CD4-positive, alpha-beta T cell treated with Interleukin-4 for 4 hours (primary cell): ENCODE results near the gene BCL11B.
A peak's percentile ranks its signal among the peaks of the same experiment; 100 is the strongest.
"Not testable (repeated sequence)": the region's sequence is repeated elsewhere in the genome, so short reads cannot be mapped to it uniquely, and the experiment has no call there.

Source experiments
- DNase-seq: peaks from one replicate; pipeline ENCODE4 v3.0.0-alpha.2; 2020

BCL11B gene

DNA sequence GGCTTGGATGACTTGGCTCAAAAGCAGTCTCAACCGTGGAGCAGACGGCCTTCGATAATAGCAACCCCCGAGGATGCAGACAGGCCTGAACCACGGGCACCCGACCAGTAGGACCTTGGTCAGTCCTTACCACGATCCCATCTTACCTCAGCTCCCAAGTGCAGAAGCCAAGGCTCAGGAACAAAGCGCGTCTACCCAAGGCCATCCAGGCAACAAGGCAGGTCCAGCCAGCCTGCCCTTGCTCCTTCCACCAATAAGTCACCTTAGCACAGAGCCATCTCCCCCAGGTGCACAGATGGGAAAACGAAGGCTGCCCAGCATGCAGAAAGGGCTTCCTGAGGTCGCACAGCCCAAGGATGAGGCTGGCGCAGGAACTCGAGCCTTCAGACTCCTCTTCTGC is 77.3 kb downstream of the BCL11B start:
- no peak for DNase-seq

DNA sequence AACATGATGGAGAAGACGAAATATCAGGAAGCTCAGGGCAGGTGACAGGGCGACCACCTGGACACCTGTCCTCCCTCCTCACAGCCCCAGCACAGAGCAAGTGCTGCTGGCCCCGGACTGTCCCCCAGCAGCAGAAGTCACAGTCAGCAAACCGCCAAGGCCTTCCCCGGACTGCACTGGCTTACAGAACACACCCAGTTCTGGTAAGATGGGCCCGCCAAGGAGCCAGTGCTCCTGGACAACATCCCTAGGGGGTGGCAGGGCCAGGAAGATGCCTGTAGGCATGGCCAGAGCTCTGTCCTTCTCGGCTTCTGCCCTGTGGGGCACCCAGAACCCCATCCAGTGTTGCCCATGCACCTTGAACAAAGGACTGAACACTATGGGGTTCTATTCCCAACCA is 77.9 kb downstream of the BCL11B start:
- DNase-seq: no peak

DNA sequence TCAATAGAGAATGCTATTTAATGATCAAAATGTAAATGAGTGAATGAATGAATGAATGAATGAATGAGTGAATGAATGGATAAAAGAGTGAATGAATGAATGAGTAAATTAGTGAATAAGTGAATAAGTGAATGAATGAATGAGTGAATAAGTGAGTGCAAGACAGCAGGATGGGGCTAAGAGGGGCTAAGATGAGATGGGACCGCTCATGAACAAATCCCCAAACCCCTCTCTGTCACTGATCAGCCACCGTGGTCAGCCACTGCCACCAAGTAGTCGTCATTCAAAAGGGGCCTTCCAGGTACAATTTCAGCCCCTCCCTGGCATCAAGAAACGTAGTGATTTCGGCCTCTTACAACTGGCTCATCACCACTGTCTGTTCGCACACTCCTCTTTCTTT is 79.2 kb downstream of the BCL11B start:
- no peak for DNase-seq

DNA sequence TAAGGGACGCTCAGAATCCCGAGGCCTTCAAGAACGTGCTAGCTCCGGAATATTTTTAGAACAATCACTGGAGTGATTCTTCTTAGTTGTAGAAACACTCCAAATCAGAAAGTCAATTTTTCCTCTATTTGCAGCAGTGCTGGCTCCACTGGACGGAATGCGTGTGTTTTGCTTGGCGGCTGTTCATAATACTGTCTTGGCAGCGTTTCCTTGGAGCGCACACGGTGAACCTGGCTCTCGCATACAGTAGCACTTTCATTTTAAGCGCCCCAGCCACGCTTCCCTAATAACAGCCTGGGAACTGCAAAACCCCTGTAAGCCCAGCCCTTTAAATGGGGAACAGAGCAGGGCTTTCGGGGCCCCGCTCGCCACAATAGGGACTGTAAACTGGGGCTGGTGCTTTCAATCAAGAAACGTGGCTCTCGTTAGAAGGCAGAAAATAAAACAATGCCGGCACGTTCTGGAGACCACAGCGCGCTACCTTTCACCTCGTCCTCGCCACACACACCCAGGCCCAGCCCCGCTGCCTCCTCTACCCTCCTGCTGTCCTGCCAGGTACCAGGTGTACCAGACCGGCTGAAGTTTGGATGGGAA is 79.9 kb downstream of the BCL11B start:
- DNase-seq: no peak

GRCh38 chr14:99191395-99192027 is 80.5 kb downstream of the BCL11B start:
- peak; percentile 65 for DNase-seq

GRCh38 chr14:99190696-99191394 is 81.2 kb downstream of the BCL11B start:
- DNase-seq: peak; percentile 49

GRCh38 chr14:99189201-99189801 is 82.7 kb downstream of the BCL11B start:
- peak; percentile 33 for DNase-seq

DNA sequence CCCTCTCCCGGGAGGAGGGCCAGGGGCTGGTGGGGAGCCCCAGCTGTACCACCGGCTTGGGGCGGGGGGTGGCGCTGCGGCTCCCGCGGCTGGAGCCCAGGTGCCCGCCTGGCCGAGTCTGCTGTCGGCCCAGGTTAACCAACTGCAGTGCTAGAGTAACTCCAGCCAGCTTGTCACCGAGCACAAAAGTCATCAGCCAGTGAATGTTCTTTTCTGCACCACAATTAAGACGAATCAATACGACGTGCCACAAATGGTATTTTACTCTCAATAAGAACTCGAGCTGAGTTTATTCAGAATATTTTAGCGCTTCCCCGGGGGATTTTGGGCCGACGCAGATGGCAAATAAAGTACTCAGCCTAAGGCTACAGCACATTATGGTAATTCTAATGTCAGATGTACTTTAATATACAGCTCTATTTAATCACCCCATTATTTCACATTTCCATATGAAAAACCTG is 83.2 kb downstream of the BCL11B start:
- peak; percentile 47 for DNase-seq

- no peak for DNase-seq
Observed at GRCh38 chr14:99187858-99188257, 84.1 kb downstream of the BCL11B start.

GRCh38 chr14:99186956-99187690 is 84.9 kb downstream of the BCL11B start:
- no peak for DNase-seq

DNA sequence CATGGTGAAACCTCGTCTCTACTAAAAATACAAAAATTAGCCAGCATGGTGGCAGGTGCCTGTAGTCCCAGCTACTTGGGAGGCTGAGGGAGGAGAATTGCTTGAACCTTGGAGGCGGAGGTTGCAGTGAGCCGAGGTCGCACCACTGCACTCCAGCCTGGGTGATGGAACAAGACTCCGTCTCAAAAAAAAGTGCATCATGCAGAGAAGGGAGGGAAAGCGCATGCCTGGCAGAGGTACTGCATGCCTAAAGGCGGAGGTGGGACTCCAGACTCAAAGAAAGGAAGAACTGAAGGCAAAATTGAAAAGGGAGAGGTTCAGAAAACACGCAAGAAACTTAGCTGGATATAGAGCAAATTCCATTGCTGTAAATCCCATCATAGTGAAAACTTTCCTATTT is 85.7 kb downstream of the BCL11B start:
- not testable (repeated sequence) for DNase-seq

GRCh38 chr14:99185436-99186068 is 86.4 kb downstream of the BCL11B start:
- no peak for DNase-seq

- no peak for DNase-seq
Observed at GRCh38 chr14:99183716-99184115, 88.3 kb downstream of the BCL11B start.

DNA sequence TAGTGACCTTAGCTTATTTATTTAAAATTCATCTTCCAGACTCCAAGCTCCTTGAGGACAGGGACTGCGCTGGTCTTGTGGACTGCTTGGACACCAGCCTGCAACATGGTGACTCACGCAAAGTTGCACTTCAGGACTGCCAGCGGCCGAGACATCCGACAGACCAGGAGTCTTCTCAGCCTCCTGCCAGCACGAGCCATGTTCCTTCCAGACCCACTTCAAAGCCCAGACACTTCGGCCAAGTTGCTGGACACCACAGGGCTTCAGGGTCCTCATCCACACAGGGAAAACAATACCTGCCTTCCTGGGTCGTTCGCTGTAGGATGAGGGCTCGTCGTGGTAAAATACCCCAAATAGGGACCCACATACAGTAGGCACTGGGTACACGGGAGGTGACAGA is 88.7 kb downstream of the BCL11B start:
- no peak for DNase-seq

GRCh38 chr14:99182548-99183250 is 89.3 kb downstream of the BCL11B start:
- DNase-seq: no peak

GRCh38 chr14:99181804-99182520 is 90.0 kb downstream of the BCL11B start:
- DNase-seq: no peak

- no peak for DNase-seq
Observed at GRCh38 chr14:99181241-99181640, 90.8 kb downstream of the BCL11B start.

- DNase-seq: no peak
Observed at GRCh38 chr14:99179946-99180345, 92.1 kb downstream of the BCL11B start.

GRCh38 chr14:99179506-99179905 is 92.5 kb downstream of the BCL11B start:
- no peak for DNase-seq

GRCh38 chr14:99177886-99178835 is 93.8 kb downstream of the BCL11B start:
- DNase-seq: no peak
